H1 (cell line): ENCODE data around the gene SLC27A1.

Experiments
- CTCF ChIP-seq, 3 experiments: IDR thresholded peaks; 1 replicate in 2 of 3; 2 replicates in 1 of 3; pipeline versions ENCODE4 v1.5.1 to v1.6.1; 2011; ENCODE audit warnings: low read length in 3 of 3, mild to moderate bottlenecking in 3 of 3, inconsistent platforms in 2 of 3, low read depth in 1 of 3, moderate library complexity in 1 of 3; ENCODE audit not compliant: insufficient read depth in 1 of 3; ENCODE audit errors: control extremely low read depth in 1 of 3
- EZH2 ChIP-seq: fragments of 200-600 bp; sonication (generic); IDR thresholded peaks from 2 replicates; pipeline ENCODE4 v1.7.1; 2012; ENCODE audit warnings: low read depth, mild to moderate bottlenecking, moderate library complexity, low read length, inconsistent platforms; ENCODE audit not compliant: severe bottlenecking
- JUND ChIP-seq: IDR thresholded peaks from 2 replicates; pipeline ENCODE4 v1.6.1; 2011; ENCODE audit warnings: mild to moderate bottlenecking, improper control_type of control experiment, low read length
- KDM1A ChIP-seq: fragments of 200-600, 300-600 bp; sonication (generic); IDR thresholded peaks from 2 replicates; pipeline ENCODE4 v1.7.1; 2016; ENCODE audit warnings: mild to moderate bottlenecking, low read length, borderline replicate concordance
- POLR2AphosphoS5 ChIP-seq: IDR thresholded peaks from 2 replicates; pipeline ENCODE4 v1.6.1; 2011; ENCODE audit warnings: low read depth, low read length
- TAF1 ChIP-seq: IDR thresholded peaks from 2 replicates; pipeline ENCODE4 v1.6.1; 2011; ENCODE audit warnings: mild to moderate bottlenecking, low read depth, low read length
- ZNF274 ChIP-seq: IDR thresholded peaks from 2 replicates; pipeline ENCODE4 v1.7.0; 2012; ENCODE audit warnings: low read length, borderline replicate concordance; ENCODE audit errors: extremely low read depth

DNA sequence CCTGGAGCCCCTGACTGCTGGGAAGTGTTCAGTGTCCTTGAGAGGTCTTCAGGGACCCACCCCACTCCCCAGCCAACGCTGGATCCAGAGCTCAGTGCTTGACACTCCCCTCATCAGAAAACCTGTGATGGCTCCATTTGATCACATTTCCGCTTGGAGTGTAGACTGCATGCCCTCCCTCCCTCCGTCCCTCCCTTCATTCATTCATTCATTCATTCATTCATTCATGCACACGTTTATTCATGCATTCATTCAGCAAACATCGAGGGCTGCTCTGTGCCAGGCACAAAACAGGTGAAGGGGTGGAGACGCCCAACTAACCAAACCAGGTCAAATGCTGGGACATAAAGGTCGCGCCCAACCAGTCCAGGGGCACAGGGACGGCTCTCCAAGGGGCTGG, 54.8 kb downstream of the SLC27A1 start:
- TF ChIP-seq KDM1A (no peak), TAF1 (no peak), CTCF (IDR thresholded peaks at IDR 0.05; ENCODE audit: control extremely low read depth in 1 of 3, insufficient read depth in 1 of 3, low read depth in 1 of 3, low read length in 3 of 3) (no peak), JUND (no peak), POLR2AphosphoS5 (no peak), ZNF274 (no peak), EZH2 (no peak)
